GDM1 (cell line): ENCODE data around the gene AP3B1.
A peak's percentile ranks its signal among the peaks of the same experiment; 100 is the strongest.
"Not testable (repeated sequence)": the region's sequence is repeated elsewhere in the genome, so short reads cannot be mapped to it uniquely, and the experiment has no call there.

Source experiments
- DNase-seq: peaks from one replicate; lab custom pipeline; 2025; lab: John Stamatoyannopoulos, UW

Gene AP3B1

GRCh38 chr5:78064941-78065472 is 229.5 kb downstream of the AP3B1 start:
- DNase-seq = no peak

- DNase-seq = no peak
These were observed 231.0 kb downstream of the AP3B1 start for GRCh38 chr5:78063495-78063894.

- DNase-seq = no peak
These were observed 231.9 kb downstream of the AP3B1 start for GRCh38 chr5:78062645-78063044.

DNA sequence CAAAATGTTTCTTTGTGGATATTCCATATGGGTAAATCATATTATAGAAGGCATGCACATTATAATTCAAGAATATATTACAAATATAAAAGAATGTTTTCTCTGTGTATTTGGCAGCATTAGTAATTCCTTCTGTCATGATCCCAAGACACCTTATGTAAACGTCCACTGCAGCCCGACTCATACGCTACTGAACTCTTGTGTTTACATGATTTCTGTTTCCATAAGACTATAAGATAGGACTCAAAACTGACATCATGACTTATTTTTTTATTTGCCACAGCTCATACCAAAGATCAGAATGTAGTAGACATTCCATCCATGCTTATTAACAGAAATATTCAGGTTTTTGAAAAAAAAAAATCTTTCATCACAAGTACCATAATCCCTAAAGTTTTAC is 234.1 kb downstream of the AP3B1 start:
- DNase-seq = no peak

DNA sequence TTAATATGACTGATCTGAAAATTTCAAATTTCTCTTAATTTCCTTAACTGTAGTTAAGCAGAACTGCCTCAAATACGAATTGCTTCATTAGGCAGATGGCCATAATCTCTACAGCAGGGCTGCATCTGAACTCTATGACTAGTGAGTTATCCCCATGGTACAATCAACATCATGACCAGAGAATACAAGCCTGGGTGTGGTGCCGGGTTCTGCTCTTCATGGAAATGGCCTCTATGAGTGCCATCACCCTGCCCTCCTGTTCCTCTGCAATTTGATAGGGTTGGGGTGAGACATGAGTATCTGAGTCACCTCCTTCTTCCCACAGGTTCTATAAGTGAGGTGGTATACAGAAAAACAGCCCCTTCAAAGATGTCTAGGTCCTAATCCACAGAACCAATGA is 235.9 kb downstream of the AP3B1 start:
- DNase-seq = no peak

GRCh38 chr5:78056901-78057514 is 237.5 kb downstream of the AP3B1 start:
- DNase-seq = no peak

GRCh38 chr5:78056053-78056452 is 238.4 kb downstream of the AP3B1 start:
- no peak for DNase-seq

DNA sequence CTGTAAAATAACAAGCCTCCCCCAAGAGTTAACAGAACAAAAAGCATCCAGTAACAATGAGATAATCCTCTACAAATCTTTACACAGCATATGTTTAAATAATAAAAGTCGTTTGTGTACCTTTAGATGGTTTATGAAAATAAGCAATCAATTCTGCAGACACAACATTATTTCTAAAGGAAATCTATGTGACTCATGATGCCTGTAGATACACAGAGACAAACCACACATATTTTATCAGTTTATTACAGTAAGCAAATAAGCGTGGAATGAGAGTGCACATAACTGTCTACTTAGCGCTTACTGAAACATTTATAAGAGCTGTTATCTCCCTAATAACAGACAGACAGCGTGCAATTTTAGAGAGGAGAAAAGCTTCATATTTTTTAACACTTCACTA is 243.6 kb downstream of the AP3B1 start:
- DNase-seq = no peak

DNA sequence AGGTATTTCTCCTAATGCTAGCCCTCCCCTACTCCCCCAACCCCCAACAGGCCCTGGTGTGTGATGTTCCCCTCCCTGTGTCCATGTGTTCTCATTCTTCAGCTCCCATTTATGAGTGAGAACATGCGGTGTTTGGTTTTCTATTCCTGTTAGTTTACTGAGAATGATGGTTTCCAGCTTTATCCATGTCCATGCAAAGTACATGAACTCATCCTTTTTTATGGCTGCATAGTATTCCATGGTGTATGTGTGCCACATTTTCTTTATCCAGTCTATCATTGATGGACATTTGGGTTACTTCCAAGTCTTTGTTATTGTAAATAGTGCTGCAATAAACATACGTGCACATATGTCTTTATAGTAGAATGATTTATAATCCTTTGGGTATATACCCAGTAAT is 247.7 kb downstream of the AP3B1 start:
- DNase-seq = not testable (repeated sequence)

- no peak for DNase-seq
These were observed 248.5 kb downstream of the AP3B1 start for GRCh38 chr5:78046006-78046405.

GRCh38 chr5:78041805-78042204 is 252.7 kb downstream of the AP3B1 start:
- no peak for DNase-seq

- no peak for DNase-seq
These were observed 269.0 kb downstream of the AP3B1 start for GRCh38 chr5:78025540-78025939.

GRCh38 chr5:78019744-78020143 is 274.8 kb downstream of the AP3B1 start:
- no peak for DNase-seq

DNA sequence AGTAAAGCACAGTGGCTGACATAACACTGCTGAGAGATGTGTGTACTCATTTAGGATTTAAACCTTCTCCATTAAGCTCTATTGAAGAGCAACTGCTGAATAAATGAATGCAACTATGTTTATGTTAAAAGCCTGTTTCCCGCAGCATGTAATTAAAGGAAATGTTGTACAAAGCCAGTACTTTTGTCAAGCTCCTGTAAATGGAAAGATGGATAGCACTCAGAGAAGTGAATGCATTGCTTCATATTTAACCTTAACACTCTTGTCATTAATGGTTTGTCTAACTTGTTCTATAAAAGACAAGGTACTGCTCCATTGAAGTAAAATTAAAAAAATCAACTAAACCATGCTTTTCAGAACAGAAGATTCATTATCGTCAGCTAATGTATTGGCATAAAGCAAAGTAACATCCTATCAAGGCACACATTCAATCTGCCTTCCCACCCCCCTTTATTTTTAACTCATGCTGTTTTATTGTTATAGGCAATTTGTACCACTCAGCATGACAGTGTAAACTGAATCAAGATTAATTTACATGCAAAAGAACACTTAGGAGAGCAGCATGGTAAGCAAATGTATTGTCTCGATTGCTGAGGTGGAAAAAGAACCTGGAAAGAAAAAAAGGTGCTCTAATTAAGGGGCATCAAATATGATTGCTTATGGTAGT is 277.5 kb downstream of the AP3B1 start:
- DNase-seq = no peak

GRCh38 chr5:78009937-78010527 is 284.5 kb downstream of the AP3B1 start:
- DNase-seq = no peak

- peak; percentile 41 for DNase-seq
These were observed 286.0 kb downstream of the AP3B1 start for GRCh38 chr5:78008356-78008967.

DNA sequence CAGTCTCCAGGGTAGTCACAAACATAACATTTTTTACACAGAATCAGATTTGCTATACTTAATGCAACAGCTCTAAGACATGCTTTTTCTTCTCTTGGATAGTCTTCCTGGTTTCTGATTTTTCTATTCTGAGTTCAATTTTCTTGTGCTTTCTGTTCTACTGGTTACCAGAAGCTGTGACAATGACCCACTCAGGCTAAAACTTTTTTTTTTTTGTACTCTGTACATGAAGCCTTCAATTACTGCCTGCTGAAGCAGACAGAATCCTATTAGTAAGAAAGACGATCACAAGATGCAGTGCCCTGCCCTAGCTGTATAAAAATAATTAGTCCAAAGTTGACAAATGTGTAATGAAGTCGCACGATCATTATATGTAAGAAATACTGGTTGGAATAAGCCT is 287.3 kb downstream of the AP3B1 start:
- DNase-seq = no peak

DNA sequence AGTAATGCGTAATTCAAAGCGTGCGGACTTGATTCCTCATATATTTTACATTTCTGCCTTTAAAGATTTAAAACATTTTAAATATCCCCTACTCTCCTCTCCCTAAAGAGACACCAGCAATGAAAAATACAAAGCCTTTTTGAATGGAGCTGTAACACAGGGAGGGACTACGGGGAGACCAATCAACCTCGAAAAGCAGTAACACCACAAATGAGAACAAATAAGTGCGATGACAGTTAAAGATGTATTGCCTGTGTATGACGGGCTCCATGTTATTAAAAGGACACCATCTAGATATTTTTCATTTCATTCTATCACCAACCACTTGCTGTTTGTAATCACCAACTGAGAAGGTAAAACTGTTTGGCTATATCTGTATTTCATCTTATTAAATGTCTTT is 288.0 kb downstream of the AP3B1 start:
- no peak for DNase-seq

DNA sequence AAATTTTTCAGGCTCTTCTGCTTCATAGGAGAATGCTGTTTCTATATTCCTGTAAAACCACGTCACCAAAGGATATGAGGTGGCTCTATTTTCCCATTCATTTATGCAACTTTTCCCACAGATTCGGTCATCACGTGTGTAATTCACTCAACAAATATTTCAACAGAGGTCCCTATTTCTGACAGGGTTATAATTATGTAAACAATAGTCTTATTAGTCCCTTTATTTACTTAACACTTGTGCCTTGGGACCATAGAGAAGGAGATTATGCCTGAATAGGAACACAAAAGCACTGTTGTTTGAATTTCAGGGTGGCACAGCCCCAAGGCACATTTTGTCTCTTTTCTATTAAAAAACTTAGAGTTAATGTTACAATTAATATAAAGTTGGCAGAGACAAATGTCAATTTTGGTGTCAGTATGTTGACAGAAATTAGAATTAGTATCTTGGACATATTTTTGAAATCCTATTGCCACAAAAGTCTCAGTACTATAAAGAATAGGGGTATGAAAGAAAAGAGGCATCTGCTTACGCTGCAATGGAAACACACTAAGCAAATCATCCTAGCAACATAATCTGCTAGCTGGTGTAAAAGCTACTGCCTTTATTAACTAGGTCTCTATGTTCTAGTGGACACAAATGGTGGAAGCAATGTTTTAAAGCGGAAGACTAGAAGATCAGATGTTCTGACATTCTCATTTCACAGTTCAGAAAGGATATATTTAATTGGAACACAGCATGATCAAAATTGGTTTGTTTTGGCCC is 289.3 kb downstream of the AP3B1 start:
- no peak for DNase-seq

- DNase-seq = no peak
These were observed 289.9 kb downstream of the AP3B1 start for GRCh38 chr5:78004559-78004958.

- DNase-seq = no peak
These were observed 290.6 kb downstream of the AP3B1 start for GRCh38 chr5:78003919-78004318.

- DNase-seq = no peak
These were observed 291.0 kb downstream of the AP3B1 start for GRCh38 chr5:78003450-78003849.
